ENCODE results near the gene GRAMD2A. TPM values are rescaled to one million over a fixed set of nuclear protein-coding genes. Genes with fewer than 3 reads are reported as not detected.

The GRAMD2A gene
- total RNA-seq, 4 donors from 2014 or later = 0.19 to 0.46 (median 0.24) TPM; not detected in 1

GRCh38 chr15:72236381-72237003, 38.9 kb upstream of the GRAMD2A start:
- ATAC-seq (ENCODE audit: low FRiP score) = no peak
- no peak for TF ChIP-seq CTCF (IDR thresholded peaks at IDR 0.05)
- no peak for DNase-seq (ENCODE audit: low spot score)

- TF ChIP-seq CTCF (IDR thresholded peaks at IDR 0.05) = no peak
- DNase-seq (ENCODE audit: low spot score) = no peak
- ATAC-seq (ENCODE audit: low FRiP score) = no peak
Observed at GRCh38 chr15:72235298-72235697, 37.7 kb upstream of the GRAMD2A start.

- no peak for DNase-seq (ENCODE audit: low spot score)
- no peak for ATAC-seq (ENCODE audit: low FRiP score)
- TF ChIP-seq CTCF (IDR thresholded peaks at IDR 0.05) = no peak
Observed at GRCh38 chr15:72233769-72234168, 36.2 kb upstream of the GRAMD2A start.

GRCh38 chr15:72231833-72232478, 34.4 kb upstream of the GRAMD2A start:
- DNase-seq (ENCODE audit: low spot score) (no peak), ATAC-seq (ENCODE audit: low FRiP score) (peak; percentile 30)
- no peak for TF ChIP-seq CTCF (IDR thresholded peaks at IDR 0.05)

GRCh38 chr15:72231066-72231832, 33.7 kb upstream of the GRAMD2A start, which contains the start of gene PKM:
Gene PKM (minus strand): TSS chr15:72231190. CDS start chr15:72219097, 12,093 bp downstream.
- ATAC-seq (ENCODE audit: low FRiP score) (peak; percentile 72), DNase-seq (ENCODE audit: low spot score) (peak; percentile 86)
- no peak for TF ChIP-seq CTCF (IDR thresholded peaks at IDR 0.05)

- DNase-seq (ENCODE audit: low spot score) = peak; percentile 89
- ATAC-seq (ENCODE audit: low FRiP score) = peak; percentile 68
- TF ChIP-seq CTCF (IDR thresholded peaks at IDR 0.05) = no peak
Observed at GRCh38 chr15:72230197-72231065, 32.8 kb upstream of the GRAMD2A start.

Data from omental fat pad (tissue), 4 donors.